GM19099 (cell line): ENCODE measurements around the gene CCDC50.
A peak's percentile ranks its signal among the peaks of the same experiment; 100 is the strongest.

Experiments
- POLR2A ChIP-seq: IDR thresholded peaks from 3 replicates; pipeline ENCODE4 v1.6.1; 2011; ENCODE audit warnings: low read depth; ENCODE audit not compliant: insufficient read length; ENCODE audit errors: extremely low read depth

The CCDC50 gene

DNA sequence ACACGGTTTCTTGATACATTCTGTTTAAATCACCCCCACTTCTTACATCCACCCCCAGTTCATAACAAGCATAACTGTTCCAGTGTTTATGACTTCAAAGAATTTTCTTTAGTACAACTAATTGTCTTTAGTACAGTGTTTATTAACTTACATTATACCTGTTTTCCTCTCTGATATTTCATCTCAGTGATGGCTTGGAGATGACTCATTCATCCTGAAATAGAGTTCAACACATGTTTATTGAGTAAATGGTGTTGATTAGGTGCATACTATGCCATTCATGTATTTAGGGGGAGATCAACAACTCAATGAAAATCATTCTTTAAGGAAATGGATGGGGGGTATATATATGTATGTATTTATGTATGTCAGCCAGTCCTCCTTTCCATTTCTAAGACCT, 22.8 kb downstream of the CCDC50 start:
- TF ChIP-seq POLR2A, result no peak

DNA sequence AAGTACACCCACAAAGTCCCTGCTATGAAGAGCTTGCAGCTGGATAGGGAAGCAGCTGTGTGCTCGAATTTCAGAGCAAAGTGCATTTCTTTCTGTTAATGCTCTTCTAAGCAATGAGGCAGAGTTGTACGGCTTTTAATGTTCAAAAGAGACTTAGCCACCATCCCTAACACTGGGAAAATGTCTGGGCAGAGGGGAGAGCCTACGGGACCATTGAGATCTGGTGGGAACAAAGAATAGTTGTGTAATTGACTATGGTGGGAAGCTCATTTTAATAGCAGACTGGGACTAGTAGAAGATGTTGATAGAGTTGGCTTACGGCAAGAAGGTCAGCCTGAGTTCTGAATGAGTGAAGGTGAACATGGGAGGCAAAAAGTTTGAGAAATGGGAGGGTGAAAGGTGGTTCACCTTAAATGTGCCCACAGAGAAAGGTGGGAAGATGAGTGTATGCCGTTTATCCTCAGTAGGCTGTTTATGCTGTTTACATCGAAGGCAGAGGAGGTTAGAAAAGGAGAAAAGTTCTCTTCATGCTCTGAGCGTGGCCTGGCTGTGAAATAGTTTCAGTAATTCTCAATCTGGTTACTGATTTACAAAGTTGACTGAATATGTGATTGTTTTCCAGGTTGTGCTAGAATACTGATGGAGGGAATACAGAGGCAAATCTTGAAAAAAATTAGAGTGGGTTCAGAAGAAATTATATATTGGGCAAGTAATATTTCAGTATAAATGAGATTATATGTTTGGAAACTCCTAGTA, 24.0 kb downstream of the CCDC50 start:
- peak; percentile 10 for TF ChIP-seq POLR2A

DNA sequence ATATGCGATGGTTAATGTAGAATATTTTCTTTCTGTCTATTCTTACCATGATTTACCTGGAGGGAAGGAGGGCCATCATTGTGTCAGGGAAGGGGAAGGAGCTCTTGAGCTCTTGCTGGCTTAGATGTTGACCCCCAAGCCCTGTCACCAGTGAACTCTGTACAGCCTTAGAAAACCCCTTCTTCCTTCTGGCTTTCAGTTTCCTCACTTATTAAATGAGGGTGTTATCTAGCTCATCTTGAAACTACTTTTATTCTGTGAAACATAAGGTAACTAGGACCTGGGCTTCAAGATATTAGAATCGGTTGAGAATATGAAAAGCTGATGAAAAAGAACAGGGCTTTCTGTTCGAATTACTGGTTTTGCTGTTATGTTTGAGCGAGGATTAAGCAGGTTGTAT, 26.2 kb downstream of the CCDC50 start:
- TF ChIP-seq POLR2A, result no peak

DNA sequence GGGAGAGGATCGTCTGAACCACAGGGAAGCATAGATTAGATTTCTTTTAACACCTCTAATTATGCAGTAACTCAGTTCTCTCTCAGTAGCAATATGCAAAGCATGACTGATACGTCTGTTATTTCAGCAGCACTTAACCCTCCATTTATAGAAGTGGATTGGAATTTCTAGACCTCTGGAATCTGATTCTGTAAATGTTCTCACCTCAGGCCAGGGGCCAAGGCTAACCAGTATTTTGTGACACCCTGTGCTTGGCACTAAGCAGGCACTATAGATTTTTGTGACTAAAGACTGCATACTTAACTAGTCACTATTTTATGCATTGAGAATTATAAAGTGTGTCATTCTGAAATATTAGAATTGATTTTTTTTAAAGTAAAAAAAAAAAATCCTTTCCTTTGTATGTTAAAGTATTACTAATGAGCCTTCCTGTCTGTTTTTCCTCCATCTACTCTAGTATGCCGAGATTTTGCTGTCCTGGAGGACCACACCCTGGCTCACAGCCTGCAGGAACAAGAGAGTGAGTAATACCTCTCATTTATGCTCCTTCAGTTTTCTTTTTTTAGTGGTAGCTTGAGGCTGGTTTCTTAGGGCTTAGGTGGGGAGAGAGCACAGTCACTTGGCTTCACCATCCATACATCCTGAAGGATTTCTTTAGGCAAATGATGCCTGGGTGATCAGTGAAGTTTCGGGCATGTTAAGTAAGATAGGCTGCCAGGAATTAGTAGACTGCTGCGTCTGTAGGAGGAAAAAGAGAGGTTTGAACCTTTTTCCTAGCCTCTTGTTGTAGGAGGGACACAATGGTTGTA, 27.6 kb downstream of the CCDC50 start:
- TF ChIP-seq POLR2A, result no peak

DNA sequence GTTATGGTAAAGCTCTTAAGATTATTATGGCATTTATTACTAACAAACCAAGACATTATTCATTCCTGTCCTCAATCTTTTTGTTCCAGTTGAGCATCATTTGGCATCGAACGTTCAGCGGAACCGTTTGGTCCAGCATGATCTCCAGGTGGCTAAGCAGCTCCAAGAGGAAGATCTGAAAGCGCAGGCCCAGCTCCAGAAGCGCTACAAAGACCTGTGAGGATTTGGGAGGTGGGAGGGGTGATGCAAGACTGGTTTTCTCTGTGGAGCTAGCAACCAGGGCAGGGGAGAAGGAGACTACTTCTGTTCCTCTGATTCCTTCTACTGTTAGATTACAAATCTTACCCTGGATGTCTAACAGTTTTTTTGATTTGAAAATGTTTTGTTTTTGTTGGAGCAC, 28.7 kb downstream of the CCDC50 start:
- TF ChIP-seq POLR2A, result no peak

DNA sequence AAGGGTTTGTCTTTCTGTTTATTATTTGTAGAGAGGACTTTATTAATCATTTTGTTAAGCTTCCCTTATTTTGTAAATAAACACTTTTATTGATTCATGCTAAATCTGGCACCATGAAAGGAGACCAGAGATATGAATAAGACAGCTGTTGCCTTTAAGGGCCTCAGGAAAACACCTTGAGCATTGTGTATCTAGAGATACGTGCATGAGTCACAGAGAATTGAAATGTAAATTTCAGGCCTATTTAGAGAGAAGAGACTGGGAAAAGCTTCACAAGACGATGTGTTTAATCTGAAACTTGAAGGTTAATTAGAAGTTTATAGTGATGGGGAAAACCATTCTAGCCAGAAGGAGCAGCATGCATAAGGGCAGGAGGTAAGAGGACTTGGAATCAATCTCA, 29.7 kb downstream of the CCDC50 start:
- no peak for TF ChIP-seq POLR2A

DNA sequence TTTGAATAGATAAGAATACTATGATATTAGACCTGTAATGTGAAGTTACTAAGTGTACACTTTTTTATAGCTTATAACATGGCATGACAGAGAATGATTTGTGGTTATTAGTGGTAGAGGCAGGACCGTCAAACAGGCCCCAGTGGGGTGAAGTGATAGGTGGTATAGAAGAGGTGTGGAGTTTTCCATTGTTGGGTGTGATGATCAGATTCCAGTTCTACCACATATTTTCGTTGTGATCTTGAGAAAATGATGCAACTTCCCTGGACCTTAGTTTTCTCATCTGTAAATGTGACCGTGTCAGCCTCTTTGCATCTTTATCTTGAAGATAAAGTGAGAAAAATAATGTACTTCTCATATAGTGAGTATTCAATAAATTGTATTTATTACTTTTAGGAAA, 31.4 kb downstream of the CCDC50 start:
- TF ChIP-seq POLR2A, result no peak

DNA sequence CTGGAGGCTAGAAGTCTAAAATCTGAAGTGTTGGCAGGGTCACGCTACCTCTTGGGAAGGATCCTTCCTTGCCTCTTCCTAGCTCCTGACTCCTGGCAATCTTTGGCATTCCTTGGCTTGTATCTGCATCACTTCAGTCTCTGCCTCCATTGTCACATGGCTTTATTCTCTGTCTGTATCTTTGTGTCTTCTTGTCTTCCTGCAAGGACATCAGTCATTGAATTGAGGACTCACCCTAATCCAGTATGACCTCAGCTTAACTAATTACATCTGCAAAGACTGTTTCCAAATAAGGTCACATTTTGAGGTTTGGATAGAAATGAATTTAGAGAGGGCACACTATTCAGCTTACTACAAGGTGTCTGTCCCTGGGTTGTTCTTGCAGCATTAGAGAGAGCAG, 32.3 kb downstream of the CCDC50 start:
- no peak for TF ChIP-seq POLR2A

DNA sequence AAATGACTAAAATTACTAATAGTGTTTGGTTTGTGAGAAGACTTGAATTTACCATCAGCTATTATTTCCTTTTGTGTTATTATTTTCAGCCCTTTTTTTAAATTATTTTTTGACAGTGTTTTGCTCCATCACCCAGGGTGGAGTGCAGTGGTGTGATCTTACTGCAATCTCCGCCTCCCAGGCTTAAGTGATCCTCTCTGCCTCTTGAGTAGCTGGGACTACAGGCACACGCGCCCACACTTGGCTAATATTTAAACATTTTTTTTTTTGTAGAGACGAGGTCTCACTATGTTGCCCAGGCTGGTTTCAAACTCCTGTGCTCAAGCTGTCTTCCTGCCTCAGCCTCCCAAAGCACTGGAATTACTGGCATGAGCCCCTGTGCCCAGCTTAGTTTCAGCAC, 32.8 kb downstream of the CCDC50 start:
- no peak for TF ChIP-seq POLR2A

DNA sequence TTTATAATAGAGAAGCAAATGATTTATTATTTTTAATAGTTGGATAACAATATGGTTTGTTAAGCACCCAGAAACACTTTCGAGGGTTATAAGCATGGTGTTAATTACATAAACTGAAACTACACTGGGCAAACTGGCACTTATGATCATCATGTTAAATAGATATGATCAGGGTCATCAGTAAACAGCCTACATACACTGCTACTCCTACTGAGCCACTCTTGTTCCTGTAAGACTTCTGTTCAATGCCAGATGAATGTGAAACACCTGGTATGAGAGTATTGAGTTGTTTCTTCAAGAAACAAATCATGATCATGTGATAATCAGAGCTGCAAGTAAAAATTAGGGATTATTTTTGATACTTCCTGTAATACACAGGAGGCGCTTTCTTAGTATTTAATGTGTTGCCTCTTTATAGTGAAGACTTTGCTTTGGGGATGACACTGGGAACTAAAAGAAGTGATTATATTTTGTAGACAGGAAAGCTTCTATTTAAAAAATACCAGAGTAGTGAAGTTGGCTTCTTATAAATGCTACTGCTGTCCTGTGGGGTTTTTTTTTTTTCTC, 33.4 kb downstream of the CCDC50 start:
- no peak for TF ChIP-seq POLR2A

DNA sequence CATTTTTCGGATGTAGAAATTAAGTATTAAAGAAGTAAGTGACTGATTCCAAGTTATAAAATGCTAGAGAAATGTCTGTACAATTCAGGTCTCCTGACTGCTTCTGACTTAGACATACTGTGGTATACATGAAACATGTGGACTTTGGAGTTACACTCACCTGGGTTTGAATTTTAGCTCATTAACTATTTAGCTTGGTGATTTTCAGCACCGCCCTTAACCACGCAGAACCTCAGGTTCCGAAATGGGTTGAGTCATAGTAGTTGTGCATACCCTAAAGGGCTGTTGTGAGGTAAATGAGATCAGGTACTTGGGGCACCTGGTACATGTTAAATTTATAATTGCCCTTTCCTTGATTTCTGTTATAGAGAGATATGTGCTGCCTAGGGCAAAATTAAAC, 34.0 kb downstream of the CCDC50 start:
- no peak for TF ChIP-seq POLR2A

DNA sequence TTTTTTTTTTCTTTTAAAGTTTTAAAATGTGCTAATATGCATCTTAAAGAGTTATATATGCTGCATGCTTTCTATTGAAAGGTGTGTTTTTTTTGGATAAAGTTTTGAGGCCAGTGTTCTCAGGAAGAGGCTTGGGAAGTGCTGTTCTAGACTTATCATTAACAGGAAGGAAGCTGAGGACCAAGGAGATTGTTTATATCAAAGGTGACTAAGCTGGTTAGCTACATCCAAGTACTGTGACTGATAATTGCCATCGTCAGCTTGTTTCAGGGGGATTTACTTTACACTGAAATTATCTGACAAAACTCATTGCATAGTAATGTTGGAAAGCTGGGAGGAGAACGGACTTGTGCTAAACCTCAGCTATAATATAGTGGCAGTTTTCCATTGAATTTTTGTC, 37.5 kb downstream of the CCDC50 start:
- no peak for TF ChIP-seq POLR2A

DNA sequence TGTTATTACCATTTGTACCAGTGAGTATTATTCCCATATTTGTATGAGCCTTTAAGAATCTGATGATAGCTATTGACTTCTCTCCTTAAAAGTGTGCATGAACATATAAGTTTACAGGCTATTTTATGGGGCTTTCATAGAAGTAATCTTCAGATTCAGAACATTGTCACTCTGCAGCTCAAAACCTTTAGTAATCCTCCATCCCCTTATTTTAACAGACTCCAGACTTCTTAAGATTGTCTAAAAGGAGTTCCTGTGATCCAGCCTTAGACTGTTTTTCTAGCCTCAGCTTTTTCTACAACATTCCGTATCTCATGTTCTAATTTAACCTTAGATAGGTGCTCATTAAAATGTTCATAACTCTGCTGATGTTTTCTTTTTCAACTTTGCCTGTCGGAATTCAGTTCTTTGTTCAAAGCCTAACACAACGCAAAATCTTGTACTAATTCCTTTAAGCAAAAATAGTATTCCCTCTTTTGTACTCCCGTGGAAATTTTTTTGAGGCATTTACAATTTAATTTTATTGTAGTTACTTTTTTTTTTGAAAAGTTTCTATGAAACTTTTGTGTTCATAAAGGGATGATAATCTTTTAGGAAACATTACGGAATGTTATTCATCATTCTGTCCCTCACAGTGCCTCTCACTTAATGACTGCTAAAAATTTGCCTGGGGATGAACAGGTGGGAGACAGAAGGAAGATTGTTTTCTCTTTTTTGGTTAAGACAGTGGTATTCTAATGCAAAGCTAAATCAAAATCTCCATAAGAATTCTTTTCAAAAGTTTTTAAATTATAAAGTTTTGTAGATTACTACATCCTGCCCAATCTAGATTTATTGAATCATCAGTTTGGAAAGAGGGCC, 39.8 kb downstream of the CCDC50 start:
- TF ChIP-seq POLR2A, result no peak

DNA sequence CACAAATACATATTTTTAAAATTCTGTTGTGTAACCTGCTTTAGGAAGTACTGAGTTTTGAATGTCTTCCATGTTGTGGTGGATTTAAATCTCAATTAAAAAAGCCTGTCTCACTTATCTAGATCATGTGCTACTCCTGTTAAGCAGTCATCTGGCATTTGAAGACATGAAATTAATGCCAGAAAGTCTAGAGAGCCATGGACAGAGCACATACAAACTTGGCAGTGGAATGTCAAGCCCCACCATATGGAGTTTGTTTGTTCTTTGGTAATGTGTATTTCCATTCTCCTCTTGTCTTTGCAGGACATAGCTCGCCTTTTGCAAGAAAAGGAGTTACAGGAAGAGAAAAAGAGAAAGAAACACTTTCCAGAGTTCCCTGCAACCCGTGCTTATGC, 40.4 kb downstream of the CCDC50 start:
- TF ChIP-seq POLR2A, result no peak

DNA sequence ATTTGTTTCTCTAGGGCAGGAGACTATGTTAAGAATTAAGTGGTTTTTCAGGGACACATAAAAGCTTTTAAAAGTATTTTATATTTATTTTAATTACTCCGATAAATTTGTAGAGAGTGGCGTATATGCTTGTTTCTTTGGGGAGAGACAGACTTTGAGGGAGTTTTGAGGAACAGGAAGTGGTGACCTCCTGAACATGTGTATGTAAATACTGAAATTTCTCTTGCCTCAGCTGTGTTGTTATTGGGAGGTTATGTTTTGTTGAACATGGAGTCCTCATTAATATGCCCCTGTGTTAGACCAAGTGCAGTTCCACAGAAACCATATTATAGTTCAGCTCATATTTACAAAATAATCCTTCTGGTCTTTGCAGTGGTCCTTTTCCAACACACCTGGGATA, 42.9 kb downstream of the CCDC50 start:
- TF ChIP-seq POLR2A, result no peak
